ENCODE data around the gene IFT80.

IFT80 gene

GRCh38 chr3:160409812-160410610 is 11.0 kb upstream of the IFT80 start:
- no peaks in the 10 kb centered on the region for H3K9me3 Mint-ChIP-seq
- no peak overlapping the region for H3K4me3 Mint-ChIP-seq
- no peaks in the 10 kb centered on the region for H3K27me3 Mint-ChIP-seq (ENCODE audit: low read depth)
- peaks cover 31% of the 10 kb centered on the region for H3K36me3 Mint-ChIP-seq (ENCODE audit: low read depth)
- no peak overlapping the region for H3K27ac Mint-ChIP-seq
- H3K4me1 Mint-ChIP-seq (ENCODE audit: low read depth) = peaks cover 23% of the 10 kb centered on the region

- peak overlapping the region; percentile 96 for H3K4me3 Mint-ChIP-seq
- H3K4me1 Mint-ChIP-seq (ENCODE audit: low read depth) = peaks cover 44% of the 10 kb centered on the region
- peaks cover 4% of the 10 kb centered on the region for H3K27me3 Mint-ChIP-seq (ENCODE audit: low read depth)
- peak overlapping the region; percentile 83 for H3K27ac Mint-ChIP-seq
- H3K36me3 Mint-ChIP-seq (ENCODE audit: low read depth) = peaks cover 55% of the 10 kb centered on the region
- H3K9me3 Mint-ChIP-seq = no peaks in the 10 kb centered on the region
Observed at GRCh38 chr3:160403796-160404470, 4.9 kb upstream of the IFT80 start.

GRCh38 chr3:160403028-160403545 is 4.1 kb upstream of the IFT80 start:
- Mint-ChIP-seq H3K27ac (peak overlapping the region; percentile 86), H3K9me3 (no peaks in the 10 kb centered on the region), H3K4me3 (peak overlapping the region; percentile 96), H3K27me3 (ENCODE audit: low read depth) (peaks cover 4% of the 10 kb centered on the region), H3K4me1 (ENCODE audit: low read depth) (peaks cover 45% of the 10 kb centered on the region), H3K36me3 (ENCODE audit: low read depth) (peaks cover 51% of the 10 kb centered on the region)

GRCh38 chr3:160402221-160403027 is 3.4 kb upstream of the IFT80 start:
- peaks cover 42% of the 10 kb centered on the region for H3K4me1 Mint-ChIP-seq (ENCODE audit: low read depth)
- peak overlapping the region; percentile 96 for H3K4me3 Mint-ChIP-seq
- peaks cover 4% of the 10 kb centered on the region for H3K27me3 Mint-ChIP-seq (ENCODE audit: low read depth)
- no peaks in the 10 kb centered on the region for H3K9me3 Mint-ChIP-seq
- H3K36me3 Mint-ChIP-seq (ENCODE audit: low read depth) = peaks cover 48% of the 10 kb centered on the region
- H3K27ac Mint-ChIP-seq = peak overlapping the region; percentile 86

- peak overlapping the region; percentile 91 for H3K27ac Mint-ChIP-seq
- peak overlapping the region; percentile 96 for H3K4me3 Mint-ChIP-seq
- peaks cover 45% of the 10 kb centered on the region for H3K4me1 Mint-ChIP-seq (ENCODE audit: low read depth)
- H3K27me3 Mint-ChIP-seq (ENCODE audit: low read depth) = peaks cover 4% of the 10 kb centered on the region
- H3K36me3 Mint-ChIP-seq (ENCODE audit: low read depth) = peaks cover 45% of the 10 kb centered on the region
- no peaks in the 10 kb centered on the region for H3K9me3 Mint-ChIP-seq
Observed at GRCh38 chr3:160401291-160402095, 2.5 kb upstream of the IFT80 start.

- peaks cover 4% of the 10 kb centered on the region for H3K27me3 Mint-ChIP-seq (ENCODE audit: low read depth)
- H3K36me3 Mint-ChIP-seq (ENCODE audit: low read depth) = peaks cover 42% of the 10 kb centered on the region
- H3K9me3 Mint-ChIP-seq = no peaks in the 10 kb centered on the region
- peaks cover 45% of the 10 kb centered on the region for H3K4me1 Mint-ChIP-seq (ENCODE audit: low read depth)
- peak overlapping the region; percentile 96 for H3K4me3 Mint-ChIP-seq
- peak overlapping the region; percentile 100 for H3K27ac Mint-ChIP-seq
Observed at GRCh38 chr3:160400702-160401150, 1.7 kb upstream of the IFT80 start.

- Mint-ChIP-seq H3K4me3 (peak overlapping the region; percentile 96), H3K36me3 (ENCODE audit: low read depth) (peaks cover 41% of the 10 kb centered on the region), H3K9me3 (no peaks in the 10 kb centered on the region), H3K27ac (peak overlapping the region; percentile 100), H3K27me3 (ENCODE audit: low read depth) (peaks cover 4% of the 10 kb centered on the region), H3K4me1 (ENCODE audit: low read depth) (peaks cover 48% of the 10 kb centered on the region)
Observed at GRCh38 chr3:160400030-160400701, 1.1 kb upstream of the IFT80 start.

- Mint-ChIP-seq H3K4me3 (peak overlapping the region; percentile 96), H3K4me1 (ENCODE audit: low read depth) (peaks cover 40% of the 10 kb centered on the region), H3K27me3 (ENCODE audit: low read depth) (peaks cover 4% of the 10 kb centered on the region), H3K9me3 (no peaks in the 10 kb centered on the region), H3K27ac (peak overlapping the region; percentile 100), H3K36me3 (ENCODE audit: low read depth) (peaks cover 34% of the 10 kb centered on the region)
Observed at GRCh38 chr3:160398820-160399124, 253 bp downstream of the IFT80 start.

GRCh38 chr3:160395297-160395696 is 3.7 kb downstream of the IFT80 start:
- Mint-ChIP-seq H3K4me3 (no peak overlapping the region), H3K4me1 (ENCODE audit: low read depth) (peaks cover 31% of the 10 kb centered on the region)

GRCh38 chr3:160394009-160394392 is 5.0 kb downstream of the IFT80 start:
- Mint-ChIP-seq H3K9me3 (no peaks in the 10 kb centered on the region), H3K27ac (no peak overlapping the region), H3K4me3 (no peak overlapping the region), H3K36me3 (ENCODE audit: low read depth) (peaks cover 9% of the 10 kb centered on the region), H3K27me3 (ENCODE audit: low read depth) (no peaks in the 10 kb centered on the region), H3K4me1 (ENCODE audit: low read depth) (peaks cover 26% of the 10 kb centered on the region)

More at GRCh38 chr3:160395297-160395696, 3.7 kb downstream of the IFT80 start:
- peaks cover 4% of the 10 kb centered on the region for H3K27me3 Mint-ChIP-seq (ENCODE audit: low read depth)
- H3K9me3 Mint-ChIP-seq = no peaks in the 10 kb centered on the region
- peaks cover 14% of the 10 kb centered on the region for H3K36me3 Mint-ChIP-seq (ENCODE audit: low read depth)
- H3K27ac Mint-ChIP-seq = no peak overlapping the region

GRCh38 chr3:160393346-160394008 is 5.5 kb downstream of the IFT80 start:
- no peak overlapping the region for H3K4me3 Mint-ChIP-seq
- no peak overlapping the region for H3K27ac Mint-ChIP-seq
- peaks cover 22% of the 10 kb centered on the region for H3K4me1 Mint-ChIP-seq (ENCODE audit: low read depth)
- no peaks in the 10 kb centered on the region for H3K27me3 Mint-ChIP-seq (ENCODE audit: low read depth)
- H3K9me3 Mint-ChIP-seq = no peaks in the 10 kb centered on the region
- peaks cover 8% of the 10 kb centered on the region for H3K36me3 Mint-ChIP-seq (ENCODE audit: low read depth)

- no peaks in the 10 kb centered on the region for H3K9me3 Mint-ChIP-seq
- peaks cover 8% of the 10 kb centered on the region for H3K36me3 Mint-ChIP-seq (ENCODE audit: low read depth)
- H3K4me1 Mint-ChIP-seq (ENCODE audit: low read depth) = peaks cover 17% of the 10 kb centered on the region
- no peak overlapping the region for H3K4me3 Mint-ChIP-seq
- H3K27me3 Mint-ChIP-seq (ENCODE audit: low read depth) = no peaks in the 10 kb centered on the region
- no peak overlapping the region for H3K27ac Mint-ChIP-seq
Observed at GRCh38 chr3:160392798-160393197, 6.2 kb downstream of the IFT80 start.

GRCh38 chr3:160390565-160391138 is 8.4 kb downstream of the IFT80 start:
- no peak overlapping the region for H3K27ac Mint-ChIP-seq
- no peaks in the 10 kb centered on the region for H3K27me3 Mint-ChIP-seq (ENCODE audit: low read depth)
- no peak overlapping the region for H3K4me3 Mint-ChIP-seq
- no peaks in the 10 kb centered on the region for H3K9me3 Mint-ChIP-seq
- H3K36me3 Mint-ChIP-seq (ENCODE audit: low read depth) = peaks cover 8% of the 10 kb centered on the region
- peaks cover 12% of the 10 kb centered on the region for H3K4me1 Mint-ChIP-seq (ENCODE audit: low read depth)

Data from T-helper 1 cell treated with Interleukin-12 subunit alpha and Interleukin-12 subunit beta and Interleukin-4 antibody, amounts not matched to agents 30 μg/mL and 1 μg/mL, for 36 hours (primary cell).